Omental fat pad (tissue), 4 donors: Measurements from ENCODE around the gene GLIS1. TPM values are rescaled to one million over a fixed set of nuclear protein-coding genes. Genes with fewer than 3 reads are reported as not detected.
A peak's percentile ranks its signal among the peaks of the same experiment; 100 is the strongest.

Experiments
- ATAC-seq: fragments of 150-250 bp; one replicate; pipeline ENCODE4 v1.9.1; 2016; ENCODE audit warnings: mild to moderate bottlenecking, moderate library complexity; ENCODE audit not compliant: low FRiP score
- DNase-seq: peaks from one replicate; pipeline ENCODE4 v3.0.0-alpha.2; 2019; ENCODE audit warnings: low spot score
- CTCF ChIP-seq, 3 donors: fragments of 450-650 bp; IDR thresholded peaks; one replicate each; pipeline ENCODE4 v1.5.1; 2016 to 2017; ENCODE audit warnings: antibody characterized with exemption in 3 of 3, mild to moderate bottlenecking in 3 of 3, moderate library complexity in 2 of 3
- total RNA-seq, 4 donors: library from RNA; depleted of rRNA; stranded (reverse); fragments of >200 nt; gene quantifications; one replicate each; pipeline ENCODE4 v1.1.0, GENCODE V29; 2016

Gene GLIS1
- total RNA-seq, 4 donors from 2014 or later = 0.19 to 1.4 (median 0.75) TPM

- DNase-seq (no peak), ATAC-seq (no peak)
- TF ChIP-seq CTCF (IDR thresholded peaks at IDR 0.05) = no peak
Observed at GRCh38 chr1:53473463-53473862, 265.5 kb downstream of the GLIS1 start.

GRCh38 chr1:53471000-53471399 is 268.0 kb downstream of the GLIS1 start:
- TF ChIP-seq CTCF (IDR thresholded peaks at IDR 0.05) = no peak
- ATAC-seq (no peak), DNase-seq (no peak)

GRCh38 chr1:53470584-53470983 is 268.4 kb downstream of the GLIS1 start:
- DNase-seq (no peak), ATAC-seq (no peak)
- TF ChIP-seq CTCF (IDR thresholded peaks at IDR 0.05) = no peak

GRCh38 chr1:53470155-53470554 is 268.8 kb downstream of the GLIS1 start:
- peak; percentile 77 for ATAC-seq
- TF ChIP-seq CTCF (IDR thresholded peaks at IDR 0.05) = peak in 1 of 3 donors; percentile 13
- no peak for DNase-seq

GRCh38 chr1:53469373-53469772 is 269.6 kb downstream of the GLIS1 start:
- no peak for DNase-seq
- ATAC-seq = no peak
- TF ChIP-seq CTCF (IDR thresholded peaks at IDR 0.05) = no peak

GRCh38 chr1:53468374-53468773 is 270.6 kb downstream of the GLIS1 start:
- ATAC-seq (no peak), DNase-seq (no peak)
- TF ChIP-seq CTCF (IDR thresholded peaks at IDR 0.05) = no peak

- no peak for DNase-seq
- ATAC-seq = no peak
- TF ChIP-seq CTCF (IDR thresholded peaks at IDR 0.05) = no peak
Observed at GRCh38 chr1:53467391-53467790, 271.6 kb downstream of the GLIS1 start.
